ENCODE data around the gene MACROD1. TPM values are rescaled to one million over a fixed set of nuclear protein-coding genes. Genes with fewer than 3 reads are reported as not detected.

The MACROD1 gene
- total RNA-seq, 2 experiments from 2014 or later = 6.0 to 6.3 TPM

- no peaks in the 10 kb centered on the region for H3K9me3 Mint-ChIP-seq
- H3K4me1 Mint-ChIP-seq (ENCODE audit: low read depth) = no peaks in the 10 kb centered on the region
- Histone ChIP-seq H3K27me3 (ENCODE audit: control insufficient read depth in 1 of 2, insufficient read depth in 2 of 2, low read length in 2 of 2) (no peaks in the 10 kb centered on the region), H3K36me3 (ENCODE audit: insufficient read depth, low read length) (no peaks in the 10 kb centered on the region), H3K4me1 (ENCODE audit: insufficient read depth, low read length) (peaks cover 6% of the 10 kb centered on the region), H3K27ac (ENCODE audit: low read depth in 1 of 2, low read length in 2 of 2) (no peak overlapping the region), H3K9me3 (ENCODE audit: control insufficient read depth in 1 of 2, insufficient read depth in 1 of 2, low read length in 2 of 2) (no peaks in the 10 kb centered on the region), H3K4me3 (ENCODE audit: low read length) (no peak overlapping the region)
- POLR2A ChIA-PET = no interaction called here
- no peak for DNase-seq
- TF ChIP-seq CTCF (IDR thresholded peaks at IDR 0.05) = no peak
- ATAC-seq (ENCODE audit: poor library complexity) = no peak
- H3K4me3 Mint-ChIP-seq = no peak overlapping the region
- H3K27me3 Mint-ChIP-seq = no peaks in the 10 kb centered on the region
- CTCF ChIA-PET = no interaction called here
- no peak overlapping the region for H3K27ac Mint-ChIP-seq
- intact Hi-C loops (cut with DNase I, micrococcal nuclease) = no loop called here
- no peaks in the 10 kb centered on the region for H3K36me3 Mint-ChIP-seq (ENCODE audit: low read depth)
These were observed 36.5 kb downstream of the MACROD1 start for GRCh38 chr11:64129403-64129802.

GRCh38 chr11:64128255-64129006, 37.5 kb downstream of the MACROD1 start:
- CTCF ChIA-PET = no interaction called here
- H3K36me3 Mint-ChIP-seq (ENCODE audit: low read depth) = no peaks in the 10 kb centered on the region
- POLR2A ChIA-PET = no interaction called here
- no peak for TF ChIP-seq CTCF (IDR thresholded peaks at IDR 0.05)
- peaks cover 6% of the 10 kb centered on the region for H3K4me1 ChIP-seq (ENCODE audit: insufficient read depth, low read length)
- intact Hi-C loops (cut with DNase I, micrococcal nuclease) = no loop called here
- H3K27me3 ChIP-seq (ENCODE audit: control insufficient read depth in 1 of 2, insufficient read depth in 2 of 2, low read length in 2 of 2) = no peaks in the 10 kb centered on the region
- no peak overlapping the region for H3K27ac Mint-ChIP-seq
- no peak overlapping the region for H3K4me3 Mint-ChIP-seq
- no peak overlapping the region for H3K4me3 ChIP-seq (ENCODE audit: low read length)
- H3K27me3 Mint-ChIP-seq = no peaks in the 10 kb centered on the region
- DNase-seq (no peak), ATAC-seq (ENCODE audit: poor library complexity) (no peak)
- no peaks in the 10 kb centered on the region for H3K9me3 ChIP-seq (ENCODE audit: control insufficient read depth in 1 of 2, insufficient read depth in 1 of 2, low read length in 2 of 2)
- no peaks in the 10 kb centered on the region for H3K9me3 Mint-ChIP-seq
- no peak overlapping the region for H3K27ac ChIP-seq (ENCODE audit: low read depth in 1 of 2, low read length in 2 of 2)
- no peaks in the 10 kb centered on the region for H3K4me1 Mint-ChIP-seq (ENCODE audit: low read depth)
- no peaks in the 10 kb centered on the region for H3K36me3 ChIP-seq (ENCODE audit: insufficient read depth, low read length)

GRCh38 chr11:64127267-64128072, 38.4 kb downstream of the MACROD1 start:
- Mint-ChIP-seq H3K27ac (no peak overlapping the region), H3K4me3 (no peak overlapping the region), H3K27me3 (no peaks in the 10 kb centered on the region), H3K36me3 (ENCODE audit: low read depth) (no peaks in the 10 kb centered on the region), H3K9me3 (no peaks in the 10 kb centered on the region), H3K4me1 (ENCODE audit: low read depth) (no peaks in the 10 kb centered on the region)
- no peaks in the 10 kb centered on the region for H3K9me3 ChIP-seq (ENCODE audit: control insufficient read depth in 1 of 2, insufficient read depth in 1 of 2, low read length in 2 of 2)
- intact Hi-C loops (cut with DNase I, micrococcal nuclease) = no loop called here
- DNase-seq (no peak), ATAC-seq (ENCODE audit: poor library complexity) (no peak)
- peaks cover 6% of the 10 kb centered on the region for H3K4me1 ChIP-seq (ENCODE audit: insufficient read depth, low read length)
- TF ChIP-seq CTCF (IDR thresholded peaks at IDR 0.05) = no peak
- H3K36me3 ChIP-seq (ENCODE audit: insufficient read depth, low read length) = no peaks in the 10 kb centered on the region
- H3K4me3 ChIP-seq (ENCODE audit: low read length) = no peak overlapping the region
- H3K27ac ChIP-seq (ENCODE audit: low read depth in 1 of 2, low read length in 2 of 2) = no peak overlapping the region
- no peaks in the 10 kb centered on the region for H3K27me3 ChIP-seq (ENCODE audit: control insufficient read depth in 1 of 2, insufficient read depth in 2 of 2, low read length in 2 of 2)
- ChIA-PET CTCF (no interaction called here), POLR2A (interaction anchor here (0.6 kb wide), 1 partner anchor 115 kb away, joined by 3 read pairs; no protein-coding TSS in a partner anchor)
